WTC11 (cell line): ENCODE measurements around the gene BUD23. TPM values are rescaled to one million over a fixed set of nuclear protein-coding genes. Genes with fewer than 3 reads are reported as not detected.

ENCODE experiments used
- ATAC-seq: fragments of 200-7000 bp; cut with Tn5 transposase; 2 replicates; pipeline ENCODE4 v1.10.0; 2021; ENCODE audit warnings: mild to moderate bottlenecking, moderate library complexity
- CTCF ChIA-PET: fragments of 300-600 bp; sonication (Branson Sonifier 250); formaldehyde crosslinking; loops from one replicate; lab custom pipeline; 2021; ENCODE audit warnings: antibody characterized with exemption; lab: Charles Lee
- POLR2A ChIA-PET: fragments of 350-600 bp; sonication (Branson Sonifier 250); formaldehyde crosslinking; loops from one replicate; lab custom pipeline; 2021; ENCODE audit warnings: antibody characterized with exemption; lab: Charles Lee
- DNase-seq: peaks from one replicate; pipeline ENCODE4 v3.0.0; 2021; ENCODE audit warnings: low spot score
- H3K27ac Mint-ChIP-seq: 2 replicates; pipeline ENCODE4 v1.8.0; 2021; ENCODE audit warnings: mixed read lengths
- H3K27me3 Mint-ChIP-seq: 2 replicates; pipeline ENCODE4 v1.8.0; 2021; ENCODE audit warnings: low read depth, mild to moderate bottlenecking, moderate library complexity, mixed read lengths
- H3K36me3 Mint-ChIP-seq: 2 replicates; pipeline ENCODE4 v1.8.0; 2021; ENCODE audit warnings: mixed read lengths
- H3K4me1 Mint-ChIP-seq: 2 replicates; pipeline ENCODE4 v1.8.0; 2022; ENCODE audit warnings: mixed read lengths
- H3K4me3 Mint-ChIP-seq: 2 replicates; pipeline ENCODE4 v1.8.0; 2021; ENCODE audit warnings: mild to moderate bottlenecking, moderate library complexity, mixed read lengths
- H3K9me3 Mint-ChIP-seq: 2 replicates; pipeline ENCODE4 v1.8.0; 2021; ENCODE audit warnings: mixed read lengths
- ETV6 ChIP-seq: sonication (generic); formaldehyde crosslinking; IDR thresholded peaks from 2 replicates; pipeline ENCODE4 v1.8.1; 2022; ENCODE audit warnings: mild to moderate bottlenecking, missing genetic modification reagents
- GTF2I ChIP-seq: fragments of 250-450 bp; sonication (Bioruptor Pico); conservative IDR thresholded peaks from 2 replicates; pipeline ENCODE4 v1.4.0; 2021; ENCODE audit warnings: mild to moderate bottlenecking
- HMGA2 ChIP-seq: fragments of 250-450 bp; sonication (Bioruptor Pico); IDR thresholded peaks from 2 replicates; pipeline ENCODE4 v1.4.0; 2021; ENCODE audit warnings: mild to moderate bottlenecking, moderate library complexity
- JUN ChIP-seq: sonication (generic); formaldehyde crosslinking; IDR thresholded peaks from 2 replicates; pipeline ENCODE4 v1.8.0; 2023; ENCODE audit warnings: mild to moderate bottlenecking, missing genetic modification reagents
- NFATC4 ChIP-seq: fragments of 250-450 bp; sonication (Bioruptor Pico); IDR thresholded peaks from 2 replicates; pipeline ENCODE4 v1.9.0; 2021; ENCODE audit warnings: mild to moderate bottlenecking
- NFE2L1 ChIP-seq: sonication (generic); formaldehyde crosslinking; IDR thresholded peaks from 2 replicates; pipeline ENCODE4 v1.8.1; 2023; ENCODE audit warnings: missing genetic modification reagents
- OVOL2 ChIP-seq: fragments of 250-450 bp; sonication (Bioruptor Pico); IDR thresholded peaks from 2 replicates; pipeline ENCODE4 v1.9.0; 2021; ENCODE audit warnings: mild to moderate bottlenecking, borderline replicate concordance
- RELA ChIP-seq: sonication (generic); formaldehyde crosslinking; IDR thresholded peaks from 2 replicates; pipeline ENCODE4 v1.8.1; 2022; ENCODE audit warnings: missing genetic modification reagents, mild to moderate bottlenecking, borderline replicate concordance
- SMAD3 ChIP-seq: sonication (generic); formaldehyde crosslinking; IDR thresholded peaks from 2 replicates; pipeline ENCODE4 v1.8.0; 2022; ENCODE audit warnings: missing genetic modification reagents, mild to moderate bottlenecking, borderline replicate concordance
- ZNF138 ChIP-seq: sonication (generic); formaldehyde crosslinking; conservative IDR thresholded peaks from 2 replicates; pipeline ENCODE4 v1.8.1; 2022; ENCODE audit warnings: mild to moderate bottlenecking, moderate library complexity, missing genetic modification reagents
- ZNF396 ChIP-seq: fragments of 250-450 bp; sonication (Bioruptor Pico); IDR thresholded peaks from 2 replicates; pipeline ENCODE4 v1.8.0; 2021; ENCODE audit warnings: mild to moderate bottlenecking, moderate library complexity, borderline replicate concordance
- total RNA-seq: library from RNA; stranded (reverse); gene quantifications from 3 replicates; pipeline ENCODE4 v1.2.3, GENCODE V29; 2021
- TF ChIP-seq, protein P1 (sequence below): sonication (generic); formaldehyde crosslinking; conservative IDR thresholded peaks from 2 replicates; pipeline ENCODE4 v1.8.1; 2023; ENCODE audit warnings: mild to moderate bottlenecking, low read depth, missing genetic modification reagents, moderate library complexity
- TF ChIP-seq, protein P2 (sequence below): sonication (generic); formaldehyde crosslinking; IDR thresholded peaks from 2 replicates; pipeline ENCODE4 v1.8.0; 2022; ENCODE audit warnings: mild to moderate bottlenecking, missing genetic modification reagents
- TF ChIP-seq, protein P3 (sequence below): sonication (generic); formaldehyde crosslinking; IDR thresholded peaks from 2 replicates; pipeline ENCODE4 v1.8.1; 2022; ENCODE audit warnings: low read depth, mild to moderate bottlenecking, moderate library complexity, missing genetic modification reagents, borderline replicate concordance
- TF ChIP-seq, protein P4 (sequence below): sonication (generic); formaldehyde crosslinking; IDR thresholded peaks from 2 replicates; pipeline ENCODE4 v1.8.0; 2022; ENCODE audit warnings: missing genetic modification reagents
- TF ChIP-seq, protein P5 (sequence below): sonication (generic); formaldehyde crosslinking; IDR thresholded peaks from 2 replicates; pipeline ENCODE4 v1.8.1; 2023; ENCODE audit warnings: mild to moderate bottlenecking, missing genetic modification reagents, moderate library complexity
- TF ChIP-seq, protein P6 (sequence below): sonication (generic); formaldehyde crosslinking; IDR thresholded peaks from 2 replicates; pipeline ENCODE4 v1.8.1; 2023; ENCODE audit warnings: mild to moderate bottlenecking, missing genetic modification reagents, borderline replicate concordance
- TF ChIP-seq, protein P7 (sequence below): sonication (generic); formaldehyde crosslinking; IDR thresholded peaks from 2 replicates; pipeline ENCODE4 v1.8.0; 2022; ENCODE audit warnings: mild to moderate bottlenecking, missing genetic modification reagents

BUD23 gene
- total RNA-seq, 1 experiment from 2014 or later: 91.9 TPM

DNA sequence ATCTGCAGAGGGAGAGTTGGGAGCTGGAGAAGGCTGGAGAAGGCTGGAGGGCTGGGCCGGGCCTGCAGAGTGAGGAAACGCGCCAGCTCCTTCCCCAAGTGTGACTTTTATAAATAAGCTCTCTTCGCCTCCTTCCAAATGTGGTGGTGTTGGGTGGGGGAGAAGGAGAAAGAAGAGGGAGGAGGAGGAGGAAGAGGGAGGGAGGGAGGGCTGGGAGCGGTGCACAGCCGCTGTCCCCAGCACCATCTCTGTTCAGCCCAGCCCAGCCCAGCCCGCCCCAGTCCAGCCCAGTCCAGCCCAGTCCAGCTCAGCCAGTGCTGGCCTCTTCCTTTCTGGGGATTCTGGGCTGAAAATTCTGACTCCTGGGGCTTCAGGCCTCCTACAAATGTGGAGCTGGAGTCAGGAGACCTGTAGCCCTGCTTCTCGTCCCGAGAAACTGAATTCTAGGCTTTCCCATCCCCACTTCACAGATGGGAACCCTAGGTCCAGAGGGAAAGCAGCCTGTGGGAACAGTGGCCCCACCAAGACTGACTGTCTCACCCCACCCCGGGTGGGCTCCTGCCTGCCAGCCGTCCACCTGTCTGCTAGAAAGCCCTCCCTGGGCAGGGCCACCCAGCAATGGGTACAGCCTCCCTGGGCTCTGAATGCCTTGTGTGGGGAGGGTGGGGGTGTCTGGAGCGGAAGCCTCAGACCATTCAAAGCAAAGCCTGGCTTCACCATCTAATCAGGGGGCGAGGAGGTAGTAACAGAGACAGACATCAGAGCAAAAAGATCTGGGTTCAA lies 33.8 kb downstream of the BUD23 start (continued):
- TF ChIP-seq, protein P1, sequence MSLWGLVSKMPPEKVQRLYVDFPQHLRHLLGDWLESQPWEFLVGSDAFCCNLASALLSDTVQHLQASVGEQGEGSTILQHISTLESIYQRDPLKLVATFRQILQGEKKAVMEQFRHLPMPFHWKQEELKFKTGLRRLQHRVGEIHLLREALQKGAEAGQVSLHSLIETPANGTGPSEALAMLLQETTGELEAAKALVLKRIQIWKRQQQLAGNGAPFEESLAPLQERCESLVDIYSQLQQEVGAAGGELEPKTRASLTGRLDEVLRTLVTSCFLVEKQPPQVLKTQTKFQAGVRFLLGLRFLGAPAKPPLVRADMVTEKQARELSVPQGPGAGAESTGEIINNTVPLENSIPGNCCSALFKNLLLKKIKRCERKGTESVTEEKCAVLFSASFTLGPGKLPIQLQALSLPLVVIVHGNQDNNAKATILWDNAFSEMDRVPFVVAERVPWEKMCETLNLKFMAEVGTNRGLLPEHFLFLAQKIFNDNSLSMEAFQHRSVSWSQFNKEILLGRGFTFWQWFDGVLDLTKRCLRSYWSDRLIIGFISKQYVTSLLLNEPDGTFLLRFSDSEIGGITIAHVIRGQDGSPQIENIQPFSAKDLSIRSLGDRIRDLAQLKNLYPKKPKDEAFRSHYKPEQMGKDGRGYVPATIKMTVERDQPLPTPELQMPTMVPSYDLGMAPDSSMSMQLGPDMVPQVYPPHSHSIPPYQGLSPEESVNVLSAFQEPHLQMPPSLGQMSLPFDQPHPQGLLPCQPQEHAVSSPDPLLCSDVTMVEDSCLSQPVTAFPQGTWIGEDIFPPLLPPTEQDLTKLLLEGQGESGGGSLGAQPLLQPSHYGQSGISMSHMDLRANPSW (CRISPR knock-in tag): no peak
- TF ChIP-seq ZNF138 (CRISPR knock-in tag): no peak
- TF ChIP-seq, all 79 proteins: peak for 0

DNA sequence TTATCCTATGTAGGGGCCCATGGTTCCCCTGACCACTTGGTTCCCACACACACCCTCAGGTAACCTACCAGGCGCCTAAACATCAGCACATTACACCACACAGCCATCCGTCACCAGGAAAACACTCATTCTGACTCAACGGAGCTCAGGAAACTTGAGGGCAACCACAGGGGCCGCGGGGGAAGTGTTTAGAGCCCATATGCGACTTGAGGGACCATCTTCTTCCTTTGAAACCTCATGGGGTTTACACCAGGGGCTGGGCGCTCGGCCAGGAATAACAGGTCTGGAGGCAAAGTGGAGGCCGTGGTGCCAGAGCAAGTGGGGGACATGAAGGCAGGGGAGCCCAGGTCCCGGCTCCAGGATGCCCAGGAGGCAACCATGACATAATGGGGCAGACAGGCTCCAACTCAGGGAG lies 34.6 kb downstream of the BUD23 start:
- no peak overlapping the region for H3K27ac Mint-ChIP-seq
- peak overlapping the region; percentile 58 for H3K4me3 Mint-ChIP-seq
- CTCF ChIA-PET: interaction anchor here (0.6 to 5.0 kb wide), 2 partner anchors 96 to 111 kb away, joined by 4 to 19 read pairs; no protein-coding TSS in a partner anchor
- ATAC-seq (no peak), DNase-seq (no peak)
- H3K36me3 Mint-ChIP-seq: no peaks in the 10 kb centered on the region
- TF ChIP-seq, protein P2, sequence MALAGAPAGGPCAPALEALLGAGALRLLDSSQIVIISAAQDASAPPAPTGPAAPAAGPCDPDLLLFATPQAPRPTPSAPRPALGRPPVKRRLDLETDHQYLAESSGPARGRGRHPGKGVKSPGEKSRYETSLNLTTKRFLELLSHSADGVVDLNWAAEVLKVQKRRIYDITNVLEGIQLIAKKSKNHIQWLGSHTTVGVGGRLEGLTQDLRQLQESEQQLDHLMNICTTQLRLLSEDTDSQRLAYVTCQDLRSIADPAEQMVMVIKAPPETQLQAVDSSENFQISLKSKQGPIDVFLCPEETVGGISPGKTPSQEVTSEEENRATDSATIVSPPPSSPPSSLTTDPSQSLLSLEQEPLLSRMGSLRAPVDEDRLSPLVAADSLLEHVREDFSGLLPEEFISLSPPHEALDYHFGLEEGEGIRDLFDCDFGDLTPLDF (CRISPR knock-in tag): no peak
- TF ChIP-seq, protein P3, sequence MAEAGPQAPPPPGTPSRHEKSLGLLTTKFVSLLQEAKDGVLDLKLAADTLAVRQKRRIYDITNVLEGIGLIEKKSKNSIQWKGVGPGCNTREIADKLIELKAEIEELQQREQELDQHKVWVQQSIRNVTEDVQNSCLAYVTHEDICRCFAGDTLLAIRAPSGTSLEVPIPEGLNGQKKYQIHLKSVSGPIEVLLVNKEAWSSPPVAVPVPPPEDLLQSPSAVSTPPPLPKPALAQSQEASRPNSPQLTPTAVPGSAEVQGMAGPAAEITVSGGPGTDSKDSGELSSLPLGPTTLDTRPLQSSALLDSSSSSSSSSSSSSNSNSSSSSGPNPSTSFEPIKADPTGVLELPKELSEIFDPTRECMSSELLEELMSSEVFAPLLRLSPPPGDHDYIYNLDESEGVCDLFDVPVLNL (CRISPR knock-in tag): no peak
- TF ChIP-seq JUN (CRISPR knock-in tag) (no peak), RELA (CRISPR knock-in tag) (no peak), ZNF396 (CRISPR knock-in tag) (no peak), SMAD3 (CRISPR knock-in tag) (no peak), ZNF138 (CRISPR knock-in tag) (no peak), NFATC4 (CRISPR knock-in tag) (no peak), GTF2I (CRISPR knock-in tag) (no peak), HMGA2 (CRISPR knock-in tag) (no peak), OVOL2 (CRISPR knock-in tag) (no peak), ETV6 (CRISPR knock-in tag) (no peak), NFE2L1 (CRISPR knock-in tag) (no peak)
- TF ChIP-seq, protein P4, sequence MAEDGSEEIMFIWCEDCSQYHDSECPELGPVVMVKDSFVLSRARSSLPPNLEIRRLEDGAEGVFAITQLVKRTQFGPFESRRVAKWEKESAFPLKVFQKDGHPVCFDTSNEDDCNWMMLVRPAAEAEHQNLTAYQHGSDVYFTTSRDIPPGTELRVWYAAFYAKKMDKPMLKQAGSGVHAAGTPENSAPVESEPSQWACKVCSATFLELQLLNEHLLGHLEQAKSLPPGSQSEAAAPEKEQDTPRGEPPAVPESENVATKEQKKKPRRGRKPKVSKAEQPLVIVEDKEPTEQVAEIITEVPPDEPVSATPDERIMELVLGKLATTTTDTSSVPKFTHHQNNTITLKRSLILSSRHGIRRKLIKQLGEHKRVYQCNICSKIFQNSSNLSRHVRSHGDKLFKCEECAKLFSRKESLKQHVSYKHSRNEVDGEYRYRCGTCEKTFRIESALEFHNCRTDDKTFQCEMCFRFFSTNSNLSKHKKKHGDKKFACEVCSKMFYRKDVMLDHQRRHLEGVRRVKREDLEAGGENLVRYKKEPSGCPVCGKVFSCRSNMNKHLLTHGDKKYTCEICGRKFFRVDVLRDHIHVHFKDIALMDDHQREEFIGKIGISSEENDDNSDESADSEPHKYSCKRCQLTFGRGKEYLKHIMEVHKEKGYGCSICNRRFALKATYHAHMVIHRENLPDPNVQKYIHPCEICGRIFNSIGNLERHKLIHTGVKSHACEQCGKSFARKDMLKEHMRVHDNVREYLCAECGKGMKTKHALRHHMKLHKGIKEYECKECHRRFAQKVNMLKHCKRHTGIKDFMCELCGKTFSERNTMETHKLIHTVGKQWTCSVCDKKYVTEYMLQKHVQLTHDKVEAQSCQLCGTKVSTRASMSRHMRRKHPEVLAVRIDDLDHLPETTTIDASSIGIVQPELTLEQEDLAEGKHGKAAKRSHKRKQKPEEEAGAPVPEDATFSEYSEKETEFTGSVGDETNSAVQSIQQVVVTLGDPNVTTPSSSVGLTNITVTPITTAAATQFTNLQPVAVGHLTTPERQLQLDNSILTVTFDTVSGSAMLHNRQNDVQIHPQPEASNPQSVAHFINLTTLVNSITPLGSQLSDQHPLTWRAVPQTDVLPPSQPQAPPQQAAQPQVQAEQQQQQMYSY (CRISPR knock-in tag): no peak
- TF ChIP-seq, protein P5, sequence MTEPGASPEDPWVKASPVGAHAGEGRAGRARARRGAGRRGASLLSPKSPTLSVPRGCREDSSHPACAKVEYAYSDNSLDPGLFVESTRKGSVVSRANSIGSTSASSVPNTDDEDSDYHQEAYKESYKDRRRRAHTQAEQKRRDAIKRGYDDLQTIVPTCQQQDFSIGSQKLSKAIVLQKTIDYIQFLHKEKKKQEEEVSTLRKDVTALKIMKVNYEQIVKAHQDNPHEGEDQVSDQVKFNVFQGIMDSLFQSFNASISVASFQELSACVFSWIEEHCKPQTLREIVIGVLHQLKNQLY: no peak
- TF ChIP-seq, protein P6, sequence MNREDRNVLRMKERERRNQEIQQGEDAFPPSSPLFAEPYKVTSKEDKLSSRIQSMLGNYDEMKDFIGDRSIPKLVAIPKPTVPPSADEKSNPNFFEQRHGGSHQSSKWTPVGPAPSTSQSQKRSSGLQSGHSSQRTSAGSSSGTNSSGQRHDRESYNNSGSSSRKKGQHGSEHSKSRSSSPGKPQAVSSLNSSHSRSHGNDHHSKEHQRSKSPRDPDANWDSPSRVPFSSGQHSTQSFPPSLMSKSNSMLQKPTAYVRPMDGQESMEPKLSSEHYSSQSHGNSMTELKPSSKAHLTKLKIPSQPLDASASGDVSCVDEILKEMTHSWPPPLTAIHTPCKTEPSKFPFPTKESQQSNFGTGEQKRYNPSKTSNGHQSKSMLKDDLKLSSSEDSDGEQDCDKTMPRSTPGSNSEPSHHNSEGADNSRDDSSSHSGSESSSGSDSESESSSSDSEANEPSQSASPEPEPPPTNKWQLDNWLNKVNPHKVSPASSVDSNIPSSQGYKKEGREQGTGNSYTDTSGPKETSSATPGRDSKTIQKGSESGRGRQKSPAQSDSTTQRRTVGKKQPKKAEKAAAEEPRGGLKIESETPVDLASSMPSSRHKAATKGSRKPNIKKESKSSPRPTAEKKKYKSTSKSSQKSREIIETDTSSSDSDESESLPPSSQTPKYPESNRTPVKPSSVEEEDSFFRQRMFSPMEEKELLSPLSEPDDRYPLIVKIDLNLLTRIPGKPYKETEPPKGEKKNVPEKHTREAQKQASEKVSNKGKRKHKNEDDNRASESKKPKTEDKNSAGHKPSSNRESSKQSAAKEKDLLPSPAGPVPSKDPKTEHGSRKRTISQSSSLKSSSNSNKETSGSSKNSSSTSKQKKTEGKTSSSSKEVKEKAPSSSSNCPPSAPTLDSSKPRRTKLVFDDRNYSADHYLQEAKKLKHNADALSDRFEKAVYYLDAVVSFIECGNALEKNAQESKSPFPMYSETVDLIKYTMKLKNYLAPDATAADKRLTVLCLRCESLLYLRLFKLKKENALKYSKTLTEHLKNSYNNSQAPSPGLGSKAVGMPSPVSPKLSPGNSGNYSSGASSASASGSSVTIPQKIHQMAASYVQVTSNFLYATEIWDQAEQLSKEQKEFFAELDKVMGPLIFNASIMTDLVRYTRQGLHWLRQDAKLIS (CRISPR knock-in tag): no peak
- TF ChIP-seq, protein P7, sequence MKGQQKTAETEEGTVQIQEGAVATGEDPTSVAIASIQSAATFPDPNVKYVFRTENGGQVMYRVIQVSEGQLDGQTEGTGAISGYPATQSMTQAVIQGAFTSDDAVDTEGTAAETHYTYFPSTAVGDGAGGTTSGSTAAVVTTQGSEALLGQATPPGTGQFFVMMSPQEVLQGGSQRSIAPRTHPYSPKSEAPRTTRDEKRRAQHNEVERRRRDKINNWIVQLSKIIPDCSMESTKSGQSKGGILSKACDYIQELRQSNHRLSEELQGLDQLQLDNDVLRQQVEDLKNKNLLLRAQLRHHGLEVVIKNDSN (CRISPR knock-in tag): no peak
- H3K9me3 Mint-ChIP-seq: no peaks in the 10 kb centered on the region
- peaks cover 42% of the 10 kb centered on the region for H3K27me3 Mint-ChIP-seq
- POLR2A ChIA-PET: no interaction called here
- no peaks in the 10 kb centered on the region for H3K4me1 Mint-ChIP-seq
